Measurements from ENCODE around the gene KCNK4.

The KCNK4 gene

DNA sequence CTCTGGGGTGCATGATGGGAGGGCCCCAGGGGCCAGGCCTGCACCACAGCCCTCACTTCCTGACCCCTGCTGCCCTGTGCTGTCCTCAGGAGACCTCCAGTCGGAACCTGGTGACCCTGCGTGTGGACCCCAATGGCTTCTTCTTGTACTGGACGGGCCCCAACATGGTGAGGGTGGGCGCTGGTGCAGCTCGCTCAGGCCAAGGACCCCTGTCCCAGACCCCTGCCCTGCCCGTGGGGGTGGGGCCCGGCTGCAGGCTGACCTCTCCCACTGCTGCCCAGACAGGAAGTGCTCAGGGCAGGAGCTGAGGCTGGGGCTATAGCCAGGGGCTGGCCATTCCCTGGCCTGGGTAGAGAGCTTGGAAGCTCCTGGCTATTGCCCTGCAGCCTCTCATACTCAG, 36.8 kb upstream of the KCNK4 start:
- DNase-seq: no peak

DNA sequence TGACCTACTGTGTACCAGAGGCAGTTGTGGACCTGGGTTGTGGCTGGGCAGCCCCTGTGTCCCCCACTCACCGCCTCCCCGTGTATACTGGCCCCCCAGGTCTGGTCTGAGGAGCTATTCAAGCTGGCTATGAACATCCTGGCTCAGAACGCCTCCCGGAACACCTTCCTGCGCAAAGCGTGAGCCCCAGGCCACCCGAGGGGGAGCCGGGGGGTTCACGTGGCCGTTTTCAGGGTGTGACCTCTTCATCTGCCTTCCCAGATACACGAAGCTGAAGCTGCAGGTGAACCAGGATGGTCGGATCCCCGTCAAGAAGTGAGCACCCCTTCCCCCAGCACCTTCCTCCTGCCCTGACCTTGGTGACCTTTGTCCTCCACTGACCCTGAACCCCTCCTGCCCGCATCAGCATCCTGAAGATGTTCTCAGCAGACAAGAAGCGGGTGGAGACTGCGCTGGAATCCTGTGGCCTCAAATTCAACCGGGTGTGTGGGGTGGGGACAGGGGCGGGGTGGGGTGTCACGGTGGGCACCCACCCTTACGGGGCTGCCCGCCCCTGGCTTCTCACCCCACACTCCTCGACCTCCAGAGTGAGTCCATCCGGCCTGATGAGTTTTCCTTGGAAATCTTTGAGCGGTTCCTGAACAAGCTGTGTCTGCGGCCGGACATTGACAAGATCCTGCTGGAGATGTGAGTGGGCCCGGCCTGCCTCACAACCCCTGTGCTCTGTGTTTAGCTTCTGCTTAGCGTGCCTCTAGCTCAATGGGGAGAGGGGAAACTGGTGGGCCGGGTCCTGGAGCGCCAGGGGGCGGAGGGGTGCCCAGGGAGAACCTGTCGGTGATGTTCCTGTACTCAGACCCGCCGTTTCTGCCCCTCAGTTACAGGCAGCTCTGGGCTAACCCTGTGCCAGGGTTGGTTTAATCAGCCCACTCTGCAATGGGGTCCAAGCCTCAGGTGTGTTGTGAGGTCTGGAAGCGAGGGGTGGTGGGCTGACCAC, 35.7 kb upstream of the KCNK4 start:
- no peak for DNase-seq

DNA sequence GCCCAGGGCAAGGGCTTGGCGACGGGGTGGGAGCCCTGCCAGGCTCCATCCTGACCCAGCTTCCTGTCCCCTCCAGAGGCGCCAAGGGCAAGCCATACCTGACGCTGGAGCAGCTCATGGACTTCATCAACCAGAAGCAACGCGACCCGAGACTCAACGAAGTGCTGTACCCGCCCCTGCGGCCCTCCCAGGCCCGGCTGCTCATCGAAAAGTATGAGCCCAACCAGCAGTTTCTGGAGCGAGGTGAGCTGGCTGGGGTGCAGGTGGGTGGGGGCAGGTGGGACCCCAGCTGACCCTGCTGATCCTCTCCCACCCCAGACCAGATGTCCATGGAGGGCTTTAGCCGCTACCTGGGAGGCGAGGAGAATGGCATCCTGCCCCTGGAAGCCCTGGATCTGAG, 34.8 kb upstream of the KCNK4 start:
- no peak for DNase-seq

DNA sequence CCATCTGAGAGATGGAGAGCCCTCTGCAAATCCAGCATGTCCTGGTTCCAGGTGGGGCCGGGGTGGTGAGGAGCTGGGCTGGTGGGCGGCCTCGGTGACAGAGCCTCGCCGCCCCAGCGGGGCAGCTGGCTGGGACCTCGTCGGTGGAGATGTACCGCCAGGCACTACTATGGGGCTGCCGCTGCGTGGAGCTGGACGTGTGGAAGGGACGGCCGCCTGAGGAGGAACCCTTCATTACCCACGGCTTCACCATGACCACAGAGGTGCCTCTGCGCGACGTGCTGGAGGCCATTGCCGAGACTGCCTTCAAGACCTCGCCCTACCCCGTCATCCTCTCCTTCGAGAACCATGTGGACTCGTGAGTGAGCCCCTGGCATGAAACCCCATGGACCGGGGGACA, 32.7 kb upstream of the KCNK4 start:
- DNase-seq: no peak

DNA sequence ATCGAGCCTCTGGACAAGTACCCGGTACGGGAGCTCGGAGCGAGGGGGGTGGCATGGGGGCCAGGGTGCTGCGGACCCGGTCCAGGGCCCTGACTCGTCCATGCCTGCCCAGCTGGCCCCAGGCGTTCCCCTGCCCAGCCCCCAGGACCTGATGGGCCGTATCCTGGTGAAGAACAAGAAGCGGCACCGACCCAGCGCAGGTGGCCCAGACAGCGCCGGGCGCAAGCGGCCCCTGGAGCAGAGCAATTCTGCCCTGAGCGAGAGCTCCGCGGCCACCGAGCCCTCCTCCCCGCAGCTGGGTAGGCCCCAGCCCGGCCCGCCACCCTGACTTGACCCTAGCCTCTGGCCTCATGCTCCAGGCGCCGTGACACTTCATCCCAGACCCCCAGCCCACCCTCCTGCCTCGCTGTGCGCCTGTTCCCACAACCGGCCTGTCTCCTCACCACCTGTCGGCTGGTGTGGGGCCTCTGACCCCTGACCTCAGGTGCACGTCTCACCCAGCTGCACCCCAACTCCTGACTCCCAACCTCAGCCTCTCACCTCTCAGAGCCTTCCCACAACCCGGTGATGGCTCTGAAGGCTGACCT, 32.1 kb upstream of the KCNK4 start:
- DNase-seq: no peak

DNA sequence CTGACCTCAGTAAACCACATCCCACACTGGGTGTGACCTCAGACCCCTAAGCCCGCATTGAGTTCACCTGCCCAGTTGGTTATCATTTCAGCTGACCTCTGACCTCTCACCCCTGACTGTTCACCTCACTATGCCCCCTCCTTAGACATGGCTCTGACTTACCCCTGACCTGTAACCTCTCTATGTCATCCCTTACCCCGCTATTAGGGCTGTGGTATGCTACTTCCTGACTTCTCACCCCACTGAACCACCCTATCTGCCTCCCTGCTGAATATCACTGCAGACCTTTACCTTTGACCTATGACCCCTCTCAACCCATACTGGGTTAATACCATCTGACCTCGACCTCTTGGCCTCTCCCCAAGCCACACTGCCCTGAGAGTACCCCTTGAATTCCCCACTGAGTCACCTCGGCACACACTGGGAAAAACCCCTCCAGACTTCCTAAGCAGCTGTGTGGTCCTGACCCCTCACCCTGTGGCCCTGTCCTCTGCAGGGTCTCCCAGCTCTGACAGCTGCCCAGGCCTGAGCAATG, 31.5 kb upstream of the KCNK4 start:
- DNase-seq: no peak

DNA sequence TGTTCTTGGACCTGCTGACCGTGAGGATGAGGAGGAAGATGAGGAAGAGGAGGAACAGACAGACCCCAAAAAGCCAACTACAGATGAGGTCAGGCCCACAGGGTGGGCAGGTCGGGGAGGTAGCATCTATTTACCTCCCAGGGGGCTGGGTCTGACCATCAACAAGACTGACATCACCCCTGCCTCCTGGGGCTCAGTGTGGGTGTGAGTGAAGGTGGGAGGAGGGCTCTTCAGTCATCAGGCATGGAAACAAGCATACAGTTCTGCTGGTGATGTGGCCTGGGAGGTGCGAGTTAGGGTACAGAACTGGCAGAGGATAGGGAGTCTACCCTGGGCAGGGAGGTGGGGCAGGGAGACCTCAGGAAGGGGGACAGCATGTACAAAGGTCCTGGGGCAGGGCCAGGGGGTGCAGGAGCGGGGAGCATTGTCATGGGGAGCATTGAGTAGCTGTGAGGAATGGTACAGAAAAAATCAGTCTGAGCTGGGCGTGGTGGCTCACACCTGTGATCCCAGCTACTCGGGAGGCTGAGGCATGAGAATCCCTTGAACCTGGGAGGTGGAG, 30.9 kb upstream of the KCNK4 start:
- no peak for DNase-seq

DNA sequence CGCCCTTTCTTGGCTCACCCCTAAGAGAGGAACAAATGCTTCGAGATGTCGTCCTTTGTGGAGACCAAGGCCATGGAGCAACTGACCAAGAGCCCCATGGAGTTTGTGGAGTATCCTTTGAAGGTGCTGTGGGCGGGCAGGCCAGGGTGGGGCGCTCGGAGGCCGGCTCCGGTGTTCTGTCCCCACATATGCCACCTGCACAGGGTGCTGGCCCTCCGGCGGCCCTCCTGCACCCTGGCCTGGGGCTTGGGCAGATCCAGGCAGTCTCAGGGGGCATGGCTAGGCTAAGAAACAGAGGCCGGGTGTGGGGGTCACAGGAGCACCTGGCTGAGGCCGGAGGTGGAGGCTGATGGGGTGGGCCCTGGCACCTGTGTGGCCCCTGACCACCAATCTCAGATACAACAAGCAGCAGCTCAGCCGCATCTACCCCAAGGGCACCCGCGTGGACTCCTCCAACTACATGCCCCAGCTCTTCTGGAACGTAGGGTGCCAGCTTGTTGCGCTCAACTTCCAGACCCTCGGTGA, 29.5 kb upstream of the KCNK4 start:
- DNase-seq: no peak

DNA sequence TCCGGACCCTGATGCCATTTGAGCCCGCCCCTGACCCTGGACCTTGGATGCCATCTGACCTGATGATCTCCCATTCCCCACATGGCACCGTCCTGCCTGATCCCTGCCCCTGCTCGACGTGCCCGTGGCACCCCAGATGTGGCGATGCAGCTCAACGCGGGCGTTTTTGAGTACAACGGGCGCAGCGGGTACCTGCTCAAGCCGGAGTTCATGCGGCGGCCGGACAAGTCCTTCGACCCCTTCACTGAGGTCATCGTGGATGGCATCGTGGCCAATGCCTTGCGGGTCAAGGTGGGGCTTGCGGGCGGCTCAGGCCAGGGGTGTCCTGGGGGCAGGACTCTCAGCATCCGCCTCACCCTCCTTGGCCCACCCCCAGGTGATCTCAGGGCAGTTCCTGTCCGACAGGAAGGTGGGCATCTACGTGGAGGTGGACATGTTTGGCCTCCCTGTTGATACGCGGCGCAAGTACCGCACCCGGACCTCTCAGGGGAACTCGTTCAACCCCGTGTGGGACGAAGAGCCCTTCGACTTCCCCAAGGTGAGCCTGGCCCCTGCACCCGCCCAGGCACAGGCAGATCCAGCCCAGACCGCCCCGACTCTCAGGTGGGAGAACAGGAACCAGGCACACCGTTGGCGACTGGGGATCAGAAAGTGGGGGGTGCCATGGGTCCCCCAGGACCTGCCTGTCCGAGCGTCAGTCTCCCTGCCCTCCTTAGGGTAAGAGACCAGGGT, 28.7 kb upstream of the KCNK4 start:
- DNase-seq: no peak

DNA sequence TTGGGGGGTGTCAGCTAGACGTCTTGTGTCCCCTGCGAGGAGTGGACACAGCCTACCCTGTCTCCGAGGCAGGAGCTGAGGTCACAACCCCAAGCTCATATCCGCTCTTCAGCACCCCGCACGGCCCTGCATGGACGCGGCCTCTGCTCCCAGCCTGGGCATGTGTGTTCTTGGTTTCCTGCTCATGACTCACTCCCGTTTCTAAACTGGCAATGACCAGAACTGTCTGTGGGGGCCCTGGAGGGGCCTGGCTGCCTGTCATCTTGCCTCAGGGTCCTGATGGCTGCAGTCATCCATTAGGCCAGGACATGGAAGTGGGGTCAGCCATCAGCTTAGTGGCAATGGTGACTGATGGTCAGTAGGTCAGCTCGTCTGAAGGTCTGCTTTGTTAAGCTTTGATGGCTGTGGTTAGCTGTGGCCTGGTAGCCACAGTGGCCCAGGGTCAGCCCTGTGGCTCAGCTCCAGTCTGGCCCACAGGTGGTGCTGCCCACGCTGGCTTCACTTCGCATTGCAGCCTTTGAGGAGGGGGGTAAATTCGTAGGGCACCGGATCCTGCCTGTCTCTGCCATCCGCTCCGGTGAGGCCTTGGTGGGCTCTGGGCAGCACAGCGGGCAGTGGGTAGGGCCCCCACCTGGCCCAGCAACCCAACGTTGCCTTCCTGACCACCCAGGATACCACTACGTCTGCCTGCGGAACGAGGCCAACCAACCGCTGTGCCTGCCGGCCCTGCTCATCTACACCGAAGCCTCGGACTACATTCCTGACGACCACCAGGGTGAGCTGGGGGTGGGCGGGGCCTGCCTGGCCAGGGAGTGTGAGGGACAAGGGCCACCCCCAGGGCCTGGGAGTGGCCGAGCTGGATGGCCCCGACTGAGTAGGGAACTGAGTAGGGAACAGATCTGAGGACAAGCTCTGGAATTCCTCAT, 27.8 kb upstream of the KCNK4 start:
- no peak for DNase-seq

DNA sequence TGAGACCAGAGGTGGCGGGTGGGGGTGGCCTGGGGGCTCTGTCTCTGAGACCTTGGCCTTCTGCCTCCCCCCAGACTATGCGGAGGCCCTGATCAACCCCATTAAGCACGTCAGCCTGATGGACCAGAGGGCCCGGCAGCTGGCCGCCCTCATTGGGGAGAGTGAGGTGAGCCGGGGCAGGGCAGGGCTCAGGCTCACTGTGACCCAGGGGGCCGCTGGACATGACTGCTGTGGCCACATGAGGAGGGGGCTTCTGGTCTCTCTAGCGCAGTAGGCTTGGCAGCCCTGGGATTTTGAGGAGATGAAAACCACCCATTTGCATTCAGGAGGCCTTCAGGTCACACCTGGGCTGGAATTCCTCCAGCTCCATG, 27.2 kb upstream of the KCNK4 start:
- no peak for DNase-seq

DNA sequence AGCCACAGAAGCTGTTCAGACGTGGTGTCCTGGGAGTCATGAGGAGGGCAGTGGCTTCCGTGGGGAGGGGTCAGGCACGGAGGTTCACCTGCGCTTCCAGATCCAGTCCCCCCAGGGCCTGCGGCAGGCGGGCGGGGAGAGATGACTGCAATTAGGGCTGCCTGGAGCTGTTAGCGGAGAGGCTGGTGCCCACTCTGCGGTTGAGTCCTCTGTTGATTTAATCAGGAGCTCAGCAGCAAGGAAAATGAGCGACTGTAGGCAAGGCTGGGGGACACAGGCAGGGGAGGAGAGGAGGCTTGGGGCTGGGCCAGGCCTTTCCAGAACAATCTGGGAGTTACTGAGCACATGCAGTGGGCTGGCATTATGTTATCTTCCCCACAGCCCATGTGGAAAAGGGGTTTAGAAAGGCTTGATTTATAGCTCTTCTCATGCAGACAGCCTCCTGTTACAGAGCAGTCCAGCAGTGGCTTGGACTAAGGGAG, 26.7 kb upstream of the KCNK4 start:
- DNase-seq: no peak

DNA sequence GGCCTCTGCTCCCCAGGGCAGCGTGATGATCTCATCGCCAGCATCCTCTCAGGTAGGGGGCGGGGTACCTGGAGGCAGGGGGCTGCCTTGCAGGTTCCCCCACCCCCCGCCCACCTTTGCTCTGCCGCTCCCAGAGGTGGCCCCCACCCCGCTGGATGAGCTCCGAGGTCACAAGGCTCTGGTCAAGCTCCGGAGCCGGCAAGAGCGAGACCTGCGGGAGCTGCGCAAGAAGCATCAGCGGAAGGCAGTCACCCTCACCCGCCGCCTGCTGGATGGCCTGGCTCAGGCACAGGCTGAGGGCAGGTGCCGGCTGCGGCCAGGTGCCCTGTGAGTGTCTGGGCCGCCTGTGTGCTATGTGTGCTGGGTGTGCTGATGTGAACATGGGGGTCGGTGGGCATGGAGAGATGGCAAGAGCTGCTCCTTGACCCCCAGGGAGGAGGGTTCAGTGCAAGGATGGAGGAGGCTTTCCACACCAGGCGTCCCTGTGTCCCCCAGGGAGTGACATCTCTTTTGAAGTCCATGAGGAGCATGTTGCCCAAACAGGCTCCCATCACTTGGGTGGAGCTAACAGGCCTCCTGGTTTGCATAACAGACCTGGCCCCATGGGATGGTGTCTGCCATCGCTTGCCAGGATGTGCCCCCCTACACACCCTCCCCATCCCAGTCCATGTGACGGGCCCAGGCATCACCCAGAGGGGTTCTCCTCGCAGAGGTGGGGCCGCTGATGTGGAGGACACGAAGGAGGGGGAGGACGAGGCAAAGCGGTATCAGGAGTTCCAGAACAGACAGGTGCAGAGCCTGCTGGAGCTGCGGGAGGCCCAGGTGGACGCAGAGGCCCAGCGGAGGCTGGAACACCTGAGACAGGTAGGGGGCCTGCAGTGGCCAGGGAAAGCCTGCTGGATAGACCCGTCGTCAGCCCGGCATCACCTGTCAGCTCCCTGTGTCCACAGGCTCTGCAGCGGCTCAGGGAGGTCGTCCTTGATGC, 25.6 kb upstream of the KCNK4 start:
- no peak for DNase-seq

DNA sequence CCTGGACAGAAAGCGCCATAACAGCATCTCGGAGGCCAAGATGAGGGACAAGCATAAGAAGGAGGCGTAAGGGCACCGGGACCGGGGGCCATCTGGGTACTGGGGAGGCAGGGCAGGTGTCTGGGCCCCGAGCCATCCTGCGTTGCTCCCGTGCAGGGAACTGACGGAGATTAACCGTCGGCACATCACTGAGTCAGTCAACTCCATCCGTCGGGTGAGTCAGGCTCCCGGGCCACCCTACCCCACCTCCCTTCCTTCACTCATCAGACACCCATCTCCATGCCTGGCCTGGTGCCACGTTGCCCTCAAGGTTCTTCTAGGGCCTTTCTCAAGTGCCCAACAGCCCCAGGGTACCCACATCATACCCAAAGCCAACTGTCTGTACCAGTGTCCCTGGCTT, 24.8 kb upstream of the KCNK4 start:
- no peak for DNase-seq

DNA sequence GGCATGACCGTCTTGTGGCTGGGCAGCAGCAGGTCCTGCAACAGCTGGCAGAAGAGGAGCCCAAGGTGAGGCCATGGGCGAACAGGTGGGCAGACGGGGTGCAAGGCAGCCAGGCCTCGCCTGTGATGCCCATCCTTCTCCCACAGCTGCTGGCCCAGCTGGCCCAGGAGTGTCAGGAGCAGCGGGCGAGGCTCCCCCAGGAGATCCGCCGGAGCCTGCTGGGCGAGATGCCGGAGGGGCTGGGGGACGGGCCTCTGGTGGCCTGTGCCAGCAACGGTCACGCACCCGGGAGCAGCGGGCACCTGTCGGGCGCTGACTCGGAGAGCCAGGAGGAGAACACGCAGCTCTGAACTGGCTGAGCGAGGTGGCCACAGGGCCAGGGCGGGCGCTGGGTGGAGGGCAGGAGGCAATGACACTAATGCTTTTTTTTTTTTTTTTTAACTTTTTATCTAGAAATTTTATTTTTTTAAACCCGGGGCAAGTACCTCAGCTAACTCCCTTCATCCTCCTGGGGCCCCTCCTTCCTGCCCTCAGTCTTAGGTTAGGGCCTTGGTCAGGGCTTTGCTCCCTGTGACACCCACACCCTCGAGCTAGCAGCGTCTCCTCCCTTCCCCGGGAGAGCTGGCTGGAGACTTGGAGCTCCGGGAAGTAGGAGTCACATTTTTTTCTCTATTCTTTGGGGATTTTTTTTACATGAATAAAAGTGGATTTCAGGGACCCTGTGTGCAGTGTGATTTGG, 23.7 kb upstream of the KCNK4 start:
- DNase-seq: no peak

DNA sequence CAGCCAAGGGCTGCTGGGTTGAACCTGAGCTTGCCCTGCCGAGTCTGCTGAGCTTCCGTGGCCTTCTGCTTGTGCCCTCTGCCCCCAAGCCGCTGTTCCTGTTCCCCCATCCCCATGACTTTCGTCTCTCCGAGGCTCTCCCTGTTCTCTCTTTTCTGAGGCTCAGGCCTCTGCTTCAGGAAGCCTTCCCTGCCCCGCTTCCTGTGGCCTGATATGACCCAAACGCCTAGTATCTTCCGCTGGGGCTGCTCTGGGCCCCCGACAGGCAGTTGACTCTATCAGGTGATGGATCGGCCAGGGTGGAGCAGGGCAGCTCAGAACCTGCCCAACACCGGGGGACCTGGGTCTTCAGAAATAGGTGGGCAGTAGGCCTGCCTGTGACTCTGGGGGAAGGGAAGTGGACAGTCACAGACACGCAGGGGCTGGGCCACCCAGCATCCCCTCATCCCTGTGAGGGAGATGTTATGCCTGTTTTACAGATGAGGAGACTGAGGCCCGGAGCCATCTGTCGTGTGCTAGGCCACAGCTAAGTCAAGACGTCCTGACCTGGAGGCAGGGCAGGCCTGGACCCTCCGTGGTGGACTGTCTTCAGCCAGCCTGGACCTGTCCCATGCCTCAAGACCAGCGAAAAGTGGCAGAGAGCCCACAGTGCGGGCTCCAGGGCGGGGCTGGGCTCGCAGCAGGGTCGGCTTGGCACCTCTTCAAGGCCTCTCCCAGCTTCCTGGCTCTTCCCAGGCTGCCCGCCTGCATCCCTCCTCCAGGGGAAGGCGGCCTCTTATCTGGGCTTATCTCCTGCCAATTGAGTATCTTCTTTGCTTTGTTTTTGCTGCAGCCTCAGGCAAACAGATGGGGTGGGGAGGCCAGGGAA, 22.8 kb upstream of the KCNK4 start:
- DNase-seq: peak; percentile 31

DNA sequence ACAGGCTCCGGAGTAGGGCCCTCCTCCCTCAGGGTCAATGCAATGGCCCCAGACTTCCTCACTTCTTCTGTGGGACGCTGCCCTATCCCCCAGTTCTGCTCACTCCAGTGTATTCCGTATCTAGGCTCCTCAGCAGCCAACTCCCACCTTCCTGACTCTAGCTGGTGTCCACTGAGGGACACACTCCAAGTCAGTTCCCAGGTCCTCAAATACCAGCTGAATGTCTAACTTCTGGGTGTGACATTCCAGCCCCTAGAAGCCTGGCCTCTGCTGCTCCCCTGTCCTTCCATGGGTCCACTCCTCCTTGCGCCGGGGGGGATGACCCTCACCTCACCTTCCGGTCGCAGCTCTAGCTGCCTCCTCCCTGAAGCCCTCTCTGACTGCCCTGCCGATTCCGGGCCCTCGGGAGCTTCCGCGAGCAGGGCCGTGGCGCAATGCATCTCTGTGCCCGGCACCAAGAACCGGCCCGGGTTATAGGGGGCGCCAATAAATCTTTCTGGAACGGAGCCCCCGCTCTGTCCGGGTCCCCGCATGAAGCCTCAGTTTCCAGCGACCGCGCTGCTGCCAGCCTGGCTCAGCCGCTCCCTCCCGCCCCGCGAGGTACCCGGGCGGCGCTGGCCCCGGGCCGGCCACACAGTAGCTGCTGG, 22.1 kb upstream of the KCNK4 start:
- DNase-seq: peak; percentile 24
